ENCODE data around the gene C1orf35.

The C1orf35 gene

DNA sequence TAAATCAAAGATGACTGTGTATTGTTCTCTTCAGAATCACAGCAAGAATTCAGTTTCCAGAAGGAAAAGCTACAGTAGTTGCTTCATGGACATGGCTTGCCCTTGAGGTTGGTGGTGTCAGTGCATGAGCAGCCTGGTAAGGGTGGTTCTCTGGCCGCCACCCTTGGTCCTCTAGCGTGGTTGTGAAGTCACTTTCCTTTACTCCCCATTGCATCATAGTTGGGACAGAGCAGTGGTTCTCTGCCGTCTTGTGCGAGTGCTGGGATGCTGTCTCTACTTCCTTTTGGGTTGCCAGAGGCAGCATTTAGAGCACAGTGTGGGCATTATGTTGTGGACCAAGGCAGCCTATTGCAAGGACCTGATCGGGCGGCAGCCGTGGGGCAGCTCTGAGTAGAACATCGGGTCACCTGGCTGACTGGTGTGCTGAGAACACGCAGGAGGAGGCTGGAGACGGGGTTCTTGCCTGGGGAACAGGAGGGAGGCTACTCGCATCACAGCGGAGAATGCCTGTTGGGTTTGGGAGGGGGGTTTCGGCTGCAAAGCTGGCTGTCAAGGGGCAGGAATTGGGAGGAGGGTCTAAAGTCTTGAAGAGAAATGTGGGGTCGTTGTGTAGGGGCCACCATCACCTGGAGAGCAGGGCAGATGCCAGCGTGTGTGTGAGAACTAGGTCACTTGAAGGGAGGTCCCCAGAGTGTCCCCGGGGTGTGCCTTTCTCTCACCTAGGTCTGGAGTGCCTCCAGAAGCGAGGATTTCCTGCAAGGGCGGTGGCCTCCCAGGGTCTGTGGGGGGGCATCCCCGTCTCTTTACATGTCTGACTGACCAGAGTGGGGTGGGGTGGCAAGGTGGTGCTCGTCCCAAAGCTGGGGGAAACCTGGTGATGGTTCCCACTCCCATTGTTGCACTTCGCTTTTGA, 14.3 kb downstream of the C1orf35 start:
- Mint-ChIP-seq H3K4me1 (peaks cover 60 to 88% of the 10 kb centered on the region in 2 donors), H3K9me3 (no peaks in the 10 kb centered on the region), H3K36me3 (peaks cover 23 to 65% of the 10 kb centered on the region in 2 donors), H3K27ac (peak overlapping the region; percentile 80), H3K4me3 (peak overlapping the region; percentile 51 to 62), H3K27me3 (no peaks in the 10 kb centered on the region)
- ATAC-seq (replicated peaks), result peak in 1 of 2 donors; percentile 22
- DNase-seq, result no peak

DNA sequence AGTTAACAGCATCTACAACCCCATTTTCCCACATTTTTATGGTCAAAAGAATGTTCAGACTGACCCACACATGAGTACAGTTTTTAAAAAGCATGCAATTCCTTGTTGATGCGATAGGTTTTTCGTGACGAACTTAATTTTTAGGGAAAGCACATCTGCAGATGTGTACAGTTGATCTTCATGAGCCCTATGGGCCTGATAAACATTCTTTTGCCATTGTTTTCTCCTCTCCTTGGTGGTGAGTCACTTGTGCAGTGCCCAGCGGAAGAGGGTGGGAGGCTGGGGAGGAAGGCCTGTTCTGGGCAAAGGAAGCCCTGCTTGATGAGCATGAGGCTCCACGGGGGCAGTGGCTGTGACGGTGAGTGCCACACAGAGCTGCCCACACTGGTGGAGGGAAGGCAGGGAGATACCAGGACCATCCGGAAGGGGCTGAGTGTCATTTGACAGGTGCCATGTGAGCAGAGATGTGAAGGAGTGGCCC, 15.3 kb downstream of the C1orf35 start:
- peaks cover 25 to 71% of the 10 kb centered on the region in 2 donors for H3K36me3 Mint-ChIP-seq
- ATAC-seq (replicated peaks), result peak in 1 of 2 donors; percentile 21
- peak overlapping the region; percentile 60 to 68 for H3K4me3 Mint-ChIP-seq
- H3K4me1 Mint-ChIP-seq, result peaks cover 62 to 93% of the 10 kb centered on the region in 2 donors
- peak overlapping the region; percentile 39 for H3K27ac Mint-ChIP-seq
- DNase-seq, result no peak
- H3K27me3 Mint-ChIP-seq, result no peaks in the 10 kb centered on the region
- no peaks in the 10 kb centered on the region for H3K9me3 Mint-ChIP-seq

DNA sequence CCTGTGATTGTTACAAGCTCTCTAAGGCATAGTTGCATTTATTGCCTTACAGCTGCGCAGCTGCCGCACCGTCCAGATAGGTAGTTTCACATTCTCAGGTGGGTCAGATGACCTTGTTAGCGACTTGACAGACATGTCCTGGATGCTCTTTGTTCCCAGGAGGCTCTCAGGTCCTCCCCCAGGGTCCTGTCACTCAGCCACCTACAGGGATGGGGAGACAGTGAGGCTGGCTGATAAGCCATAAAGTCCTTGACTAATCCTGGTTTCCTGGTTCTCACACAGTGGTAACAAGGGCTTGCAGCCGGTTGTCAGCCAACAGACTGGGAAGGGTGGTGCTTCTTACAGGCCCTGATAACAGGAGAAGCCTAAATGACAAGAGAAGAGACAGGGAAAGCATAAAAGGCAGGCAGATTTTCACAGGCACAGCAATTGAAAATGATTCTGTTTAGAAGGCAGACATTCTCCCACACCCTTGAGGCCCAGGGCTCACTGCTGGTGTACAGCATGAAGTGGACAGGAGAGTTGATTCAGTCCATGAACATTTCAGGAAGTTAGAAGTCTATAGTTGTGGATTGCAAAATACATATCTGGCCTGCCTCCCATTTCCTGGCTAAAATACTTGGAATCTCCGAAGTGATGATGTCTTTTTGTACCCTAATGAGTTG, 17.7 kb downstream of the C1orf35 start:
- no peak for DNase-seq
- H3K27ac Mint-ChIP-seq, result peak overlapping the region; percentile 96
- H3K27me3 Mint-ChIP-seq, result no peaks in the 10 kb centered on the region
- peaks cover 13 to 53% of the 10 kb centered on the region in 2 donors for H3K36me3 Mint-ChIP-seq
- H3K4me3 Mint-ChIP-seq, result peak overlapping the region; percentile 94 to 96
- no peaks in the 10 kb centered on the region for H3K9me3 Mint-ChIP-seq
- no peak for ATAC-seq (replicated peaks)
- H3K4me1 Mint-ChIP-seq, result peaks cover 56 to 82% of the 10 kb centered on the region in 2 donors

DNA sequence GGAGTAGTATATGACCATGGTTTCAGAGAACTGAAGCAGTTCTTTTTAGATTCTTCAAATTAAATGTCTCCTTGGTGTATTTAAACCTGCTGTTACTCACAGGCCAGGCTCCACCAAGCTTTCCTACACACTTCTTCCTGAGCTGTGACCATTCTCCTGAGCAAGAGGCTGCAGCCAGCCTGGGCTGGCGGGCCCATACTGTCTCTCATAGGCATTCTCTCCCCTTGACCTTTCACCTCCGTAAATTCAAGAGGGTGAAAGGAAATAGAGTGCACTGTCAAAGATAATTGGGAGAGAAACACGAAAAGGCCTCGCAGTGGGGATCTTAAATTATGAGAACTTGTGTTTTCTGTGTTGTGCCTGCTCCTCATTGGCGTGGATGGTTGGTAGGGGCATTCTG, 18.3 kb downstream of the C1orf35 start:
- H3K27ac Mint-ChIP-seq, result peak overlapping the region; percentile 96
- H3K36me3 Mint-ChIP-seq, result peaks cover 13 to 51% of the 10 kb centered on the region in 2 donors
- DNase-seq (no peak), ATAC-seq (replicated peaks) (no peak)
- peak overlapping the region; percentile 94 to 96 for H3K4me3 Mint-ChIP-seq
- H3K27me3 Mint-ChIP-seq, result no peaks in the 10 kb centered on the region
- no peaks in the 10 kb centered on the region for H3K9me3 Mint-ChIP-seq
- peaks cover 51 to 82% of the 10 kb centered on the region in 2 donors for H3K4me1 Mint-ChIP-seq

DNA sequence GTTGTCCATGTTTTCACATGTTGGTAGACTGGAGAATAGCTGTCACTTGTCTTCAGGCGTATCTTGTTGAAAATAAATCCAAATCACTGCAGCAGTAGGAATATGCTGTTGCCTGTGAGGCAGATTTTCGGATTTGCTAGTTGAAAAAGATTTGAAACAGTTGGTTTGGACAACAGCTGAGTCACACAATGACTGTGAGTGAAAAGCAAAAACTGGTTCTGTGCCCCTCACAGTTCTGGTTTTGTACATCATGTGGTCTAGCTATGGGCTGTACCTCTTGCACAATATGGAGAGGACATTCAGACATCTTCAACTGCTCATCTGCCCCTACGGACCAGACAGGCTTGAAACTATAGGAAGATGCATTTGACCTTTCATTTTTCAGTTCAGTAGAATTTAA, 18.8 kb downstream of the C1orf35 start:
- DNase-seq (no peak), ATAC-seq (replicated peaks) (no peak)
- peak overlapping the region; percentile 96 for H3K27ac Mint-ChIP-seq
- H3K36me3 Mint-ChIP-seq, result peaks cover 13 to 47% of the 10 kb centered on the region in 2 donors
- H3K27me3 Mint-ChIP-seq, result no peaks in the 10 kb centered on the region
- peak overlapping the region; percentile 94 to 96 for H3K4me3 Mint-ChIP-seq
- no peaks in the 10 kb centered on the region for H3K9me3 Mint-ChIP-seq
- peaks cover 47 to 77% of the 10 kb centered on the region in 2 donors for H3K4me1 Mint-ChIP-seq

DNA sequence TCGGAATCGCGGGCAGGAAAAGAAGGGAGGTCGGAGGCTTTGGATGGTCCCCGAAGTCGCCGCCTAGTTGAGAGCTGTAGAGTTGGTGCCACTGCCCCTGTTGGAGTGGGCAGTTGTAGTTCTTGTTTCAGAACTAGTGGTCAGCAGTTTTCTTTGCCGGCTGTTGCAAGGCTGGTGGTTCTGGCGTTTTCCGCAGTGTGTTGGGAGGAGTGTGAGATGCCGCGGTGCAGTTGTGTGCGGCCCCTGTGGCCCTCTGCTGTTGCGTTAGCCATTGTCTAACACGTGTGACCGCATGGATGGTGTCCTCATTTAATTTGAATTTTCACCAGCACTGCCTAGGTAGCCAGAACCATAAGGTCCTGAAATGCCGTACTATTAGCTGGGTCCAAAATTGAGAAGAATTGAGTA, 19.2 kb downstream of the C1orf35 start:
- ATAC-seq (replicated peaks), result no peak
- no peaks in the 10 kb centered on the region for H3K9me3 Mint-ChIP-seq
- DNase-seq, result no peak
- peaks cover 45 to 76% of the 10 kb centered on the region in 2 donors for H3K4me1 Mint-ChIP-seq
- peak overlapping the region; percentile 96 for H3K27ac Mint-ChIP-seq
- H3K27me3 Mint-ChIP-seq, result no peaks in the 10 kb centered on the region
- peaks cover 13 to 48% of the 10 kb centered on the region in 2 donors for H3K36me3 Mint-ChIP-seq
- H3K4me3 Mint-ChIP-seq, result peak overlapping the region; percentile 94 to 96

DNA sequence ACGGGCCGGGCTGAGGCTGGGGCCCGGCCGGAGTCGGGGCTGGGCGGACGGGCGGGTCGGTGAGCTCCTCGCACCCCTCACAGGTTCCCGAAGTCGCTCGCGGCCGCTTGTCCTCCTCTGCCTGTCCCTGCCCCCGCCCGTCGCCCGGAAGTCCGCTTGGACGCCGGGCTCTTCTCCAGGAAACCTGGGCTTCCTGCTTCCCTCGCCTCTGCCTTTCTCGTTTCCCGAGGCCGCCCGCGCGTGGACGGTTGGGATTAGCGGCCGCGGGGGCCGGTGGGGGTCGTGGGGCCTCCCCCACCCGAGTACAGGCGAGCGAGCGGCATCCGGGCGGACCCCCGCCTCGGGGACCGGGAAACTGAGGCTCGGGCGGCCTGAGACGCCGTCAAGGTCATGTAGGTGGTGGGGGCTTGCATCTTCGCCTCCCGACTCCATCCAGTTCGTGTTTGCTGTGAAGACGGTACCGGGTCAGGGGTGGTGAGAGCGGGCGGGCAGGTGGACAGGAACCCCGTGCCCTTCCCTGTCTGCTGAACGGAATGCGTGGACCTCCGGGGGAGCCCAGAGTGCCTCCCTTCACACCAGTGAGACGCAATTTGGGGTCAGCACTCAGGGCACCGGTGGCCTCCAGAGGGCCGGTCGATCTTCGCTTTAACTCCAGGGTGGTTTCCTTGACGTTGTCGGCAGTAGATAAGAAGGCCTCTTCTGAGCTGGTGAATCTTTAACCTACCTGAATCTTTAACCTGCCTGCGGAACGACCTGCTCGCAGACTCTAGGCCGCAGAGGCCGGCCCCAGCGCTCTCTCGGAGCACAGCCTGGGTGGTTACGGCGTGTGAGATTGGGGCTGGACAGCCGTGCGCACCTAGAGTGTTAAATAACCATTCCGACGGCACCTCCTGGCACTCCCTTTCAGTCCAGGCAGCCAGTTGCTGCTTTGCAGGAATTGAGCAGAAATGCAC, 19.9 kb downstream of the C1orf35 start:
- Mint-ChIP-seq H3K4me1 (peaks cover 43 to 73% of the 10 kb centered on the region in 2 donors), H3K27me3 (no peaks in the 10 kb centered on the region), H3K9me3 (no peaks in the 10 kb centered on the region), H3K4me3 (peak overlapping the region; percentile 94 to 96), H3K27ac (peak overlapping the region; percentile 96), H3K36me3 (peaks cover 12 to 44% of the 10 kb centered on the region in 2 donors)
- no peak for DNase-seq
- peak; percentile 33 to 42 for ATAC-seq (replicated peaks)

DNA sequence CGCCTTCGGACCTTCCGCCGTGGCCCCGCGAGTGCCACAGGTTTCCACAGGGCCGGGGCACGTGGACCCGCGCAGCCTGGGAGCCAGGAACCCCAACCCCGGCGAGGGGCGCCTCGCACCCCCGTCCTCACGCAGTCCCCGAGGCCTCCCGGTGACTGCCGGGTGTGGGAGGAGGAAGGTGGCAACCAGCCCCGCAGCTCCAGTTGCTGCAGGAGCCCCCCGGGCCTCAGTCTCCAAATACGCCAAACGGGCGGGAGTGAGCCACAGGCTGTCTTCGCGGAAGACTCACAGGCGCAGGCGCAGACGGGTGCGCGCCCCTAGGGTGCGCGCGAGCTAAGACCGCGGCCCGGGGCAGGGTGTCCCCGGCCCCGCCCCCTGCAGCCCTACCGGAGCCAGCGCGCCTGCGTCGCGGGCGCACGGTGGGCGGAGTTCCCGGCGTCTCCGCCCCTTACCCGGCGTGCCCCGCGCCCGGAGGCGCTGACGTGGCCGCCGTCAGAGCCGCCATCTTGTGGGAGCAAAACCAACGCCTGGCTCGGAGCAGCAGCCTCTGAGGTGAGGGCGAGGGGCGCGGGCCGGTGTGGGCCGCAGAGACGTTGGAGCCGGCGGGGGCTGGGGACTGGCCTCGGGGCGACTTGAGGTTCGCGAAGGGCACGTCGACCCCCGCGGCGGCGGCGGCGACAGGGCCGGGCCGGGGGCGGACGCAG, 20.8 kb downstream of the C1orf35 start, which contains the start of gene ARF1:
ARF1 (plus strand) TSS at position 495 of the 704 bp plus-strand sequence. CDS start 14,407 bp downstream, outside the sequence.
- peak within 1 kb of the TSS; percentile 94 to 96 for H3K4me3 Mint-ChIP-seq
- peaks cover 36 to 71% of the 10 kb centered on the region in 2 donors for H3K4me1 Mint-ChIP-seq

DNA sequence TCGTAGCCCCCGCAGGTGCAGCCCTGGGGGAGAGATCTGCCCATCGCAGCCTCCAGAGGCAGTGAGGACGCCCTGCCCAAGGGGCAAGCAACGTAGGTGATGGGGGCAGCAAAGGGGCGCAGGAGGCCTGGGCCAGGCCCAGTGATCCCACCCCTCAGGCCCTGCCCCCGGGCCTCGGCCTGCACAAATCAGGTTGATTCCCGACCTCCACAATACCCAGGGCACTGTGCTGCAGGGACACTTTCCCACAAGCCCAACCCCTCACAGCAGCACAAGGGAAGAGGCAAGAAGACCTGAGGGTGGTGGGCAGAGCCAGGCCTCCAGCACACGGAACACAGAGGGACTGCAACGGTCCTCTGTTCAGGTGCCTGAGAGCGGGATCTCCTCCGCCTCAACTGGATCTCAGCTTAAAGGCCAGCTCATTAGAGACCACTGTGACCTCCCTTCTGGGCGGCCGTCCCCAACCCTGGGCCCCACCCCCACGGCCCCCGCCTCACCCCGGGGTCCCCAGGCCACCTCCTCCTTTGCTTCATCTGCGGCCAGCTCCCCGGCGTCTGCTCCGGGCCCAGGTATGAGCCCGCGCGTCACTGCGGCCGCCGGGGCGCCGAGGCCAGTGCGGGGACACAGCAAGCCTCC, 21.4 kb downstream of the C1orf35 start:
- peak overlapping the region; percentile 94 to 96 for H3K4me3 Mint-ChIP-seq
- H3K9me3 Mint-ChIP-seq, result no peaks in the 10 kb centered on the region
- ATAC-seq (replicated peaks), result peak; percentile 15 to 31
- peak overlapping the region; percentile 97 for H3K27ac Mint-ChIP-seq
- H3K4me1 Mint-ChIP-seq, result peaks cover 37 to 71% of the 10 kb centered on the region in 2 donors
- peaks cover 6 to 40% of the 10 kb centered on the region in 2 donors for H3K36me3 Mint-ChIP-seq
- H3K27me3 Mint-ChIP-seq, result no peaks in the 10 kb centered on the region
- DNase-seq, result no peak

More for the DNA sequence above, 20.8 kb downstream of the C1orf35 start, which contains the start of gene ARF1:
- DNase-seq, result peak; percentile 91
- peaks cover 6 to 40% of the 10 kb centered on the region in 2 donors for H3K36me3 Mint-ChIP-seq
- H3K27ac Mint-ChIP-seq, result peak within 1 kb of the TSS; percentile 97
- ATAC-seq (replicated peaks), result peak; percentile 86
- no peaks in the 10 kb centered on the region for H3K9me3 Mint-ChIP-seq
- H3K27me3 Mint-ChIP-seq, result no peaks in the 10 kb centered on the region

DNA sequence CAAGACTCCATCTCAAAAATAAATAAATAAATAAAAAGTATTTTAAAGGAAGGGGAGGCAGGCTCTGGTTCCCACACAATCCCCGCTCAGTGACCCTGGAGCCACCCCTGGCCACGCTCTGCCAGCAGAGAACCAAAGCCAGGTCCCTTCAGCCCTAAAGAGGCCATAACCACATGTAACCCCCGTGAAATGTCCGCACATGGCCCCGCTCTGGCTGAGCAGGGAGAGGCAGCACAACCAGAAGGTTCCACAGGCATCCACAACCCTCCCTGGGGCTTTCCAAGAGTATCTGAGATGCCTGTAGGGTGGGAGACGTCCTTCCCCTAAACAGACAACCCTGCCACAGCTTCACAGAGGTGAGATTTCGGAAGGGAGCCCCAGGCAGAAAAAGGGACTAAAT, 22.0 kb downstream of the C1orf35 start:
- no peak for ATAC-seq (replicated peaks)
- peak overlapping the region; percentile 94 to 96 for H3K4me3 Mint-ChIP-seq
- no peak for DNase-seq
- no peaks in the 10 kb centered on the region for H3K27me3 Mint-ChIP-seq
- no peaks in the 10 kb centered on the region for H3K9me3 Mint-ChIP-seq
- H3K4me1 Mint-ChIP-seq, result peaks cover 34 to 65% of the 10 kb centered on the region in 2 donors
- H3K27ac Mint-ChIP-seq, result peak overlapping the region; percentile 42
- peaks cover 6 to 36% of the 10 kb centered on the region in 2 donors for H3K36me3 Mint-ChIP-seq

DNA sequence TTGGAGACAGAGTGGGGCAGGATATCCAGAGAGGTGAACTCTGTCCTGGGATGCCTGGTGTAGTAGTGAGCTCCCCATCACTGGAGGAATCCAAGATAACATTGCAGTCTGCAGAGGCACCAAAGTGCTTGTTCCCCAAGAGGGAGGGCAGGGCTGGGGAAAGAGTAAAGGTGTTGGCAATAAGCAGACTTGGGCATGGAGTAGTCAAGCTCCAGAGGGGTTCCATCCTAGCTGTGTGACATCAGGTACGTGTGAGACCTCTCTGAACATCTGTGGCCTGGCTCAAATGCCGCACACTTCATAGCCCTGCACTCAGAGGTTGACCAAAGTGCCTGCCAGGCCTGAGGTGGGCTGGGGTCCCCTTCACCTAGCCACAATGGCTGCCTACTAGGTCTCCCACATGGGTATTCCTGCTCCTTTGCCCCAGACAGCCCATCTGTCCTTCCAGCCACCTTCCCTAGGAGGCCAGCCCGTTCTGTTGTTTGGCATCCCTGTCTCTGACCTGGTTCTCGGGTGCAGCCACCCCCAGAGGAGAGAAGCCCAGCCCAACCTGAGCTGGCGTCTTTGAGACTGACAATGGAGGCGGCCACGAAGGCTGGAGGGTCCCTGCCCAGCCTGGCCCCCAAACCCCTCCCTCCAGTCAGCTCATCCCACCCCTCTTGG, 23.4 kb downstream of the C1orf35 start:
- no peaks in the 10 kb centered on the region for H3K9me3 Mint-ChIP-seq
- no peak overlapping the region for H3K4me3 Mint-ChIP-seq
- no peak overlapping the region for H3K27ac Mint-ChIP-seq
- H3K27me3 Mint-ChIP-seq, result no peaks in the 10 kb centered on the region
- peaks cover 23 to 51% of the 10 kb centered on the region in 2 donors for H3K4me1 Mint-ChIP-seq
- no peak for ATAC-seq (replicated peaks)
- H3K36me3 Mint-ChIP-seq, result peaks cover 6 to 26% of the 10 kb centered on the region in 2 donors
- no peak for DNase-seq

DNA sequence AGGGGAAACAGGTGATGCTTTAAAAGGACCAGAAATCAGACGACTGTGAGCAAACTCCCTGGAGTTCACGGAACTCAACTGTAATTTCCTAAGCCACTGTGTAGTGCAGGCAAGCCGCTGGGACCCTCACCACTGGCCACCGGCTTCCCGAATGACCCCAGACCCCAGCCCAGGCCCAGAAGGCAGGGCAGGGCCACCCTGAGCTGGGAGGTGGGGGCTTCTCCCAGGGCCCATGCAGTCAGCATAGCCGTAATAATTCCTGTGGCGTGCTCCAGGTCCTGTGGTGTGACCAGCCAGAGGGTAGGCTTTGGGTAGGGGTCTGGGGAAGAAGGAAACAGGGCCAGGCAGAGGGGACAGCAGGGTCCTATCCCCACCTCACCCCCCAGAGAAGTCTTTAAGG, 24.1 kb downstream of the C1orf35 start:
- no peak for ATAC-seq (replicated peaks)
- Mint-ChIP-seq H3K4me1 (peaks cover 19 to 44% of the 10 kb centered on the region in 2 donors), H3K27ac (no peak overlapping the region), H3K36me3 (peaks cover 6 to 18% of the 10 kb centered on the region in 2 donors), H3K27me3 (no peaks in the 10 kb centered on the region), H3K4me3 (no peak overlapping the region), H3K9me3 (no peaks in the 10 kb centered on the region)
- DNase-seq, result no peak
